NCI-H2171 treated with DMSO at 0.1 percent for 48 hours (cell line): Measurements from ENCODE around the gene RAD51D.
"Not testable (repeated sequence)": the region's sequence is repeated elsewhere in the genome, so short reads cannot be mapped to it uniquely, and the experiment has no call there.

Source experiments
- DNase-seq: peaks from one replicate; lab custom pipeline; 2025; lab: John Stamatoyannopoulos, UW

Gene RAD51D

GRCh38 chr17:35119370-35120165 lies at the start of gene RAD51D:
Gene RAD51D (minus strand): TSS chr17:35119860. CDS start chr17:35119613, 247 bp downstream.
- peak; percentile 83 for DNase-seq

DNA sequence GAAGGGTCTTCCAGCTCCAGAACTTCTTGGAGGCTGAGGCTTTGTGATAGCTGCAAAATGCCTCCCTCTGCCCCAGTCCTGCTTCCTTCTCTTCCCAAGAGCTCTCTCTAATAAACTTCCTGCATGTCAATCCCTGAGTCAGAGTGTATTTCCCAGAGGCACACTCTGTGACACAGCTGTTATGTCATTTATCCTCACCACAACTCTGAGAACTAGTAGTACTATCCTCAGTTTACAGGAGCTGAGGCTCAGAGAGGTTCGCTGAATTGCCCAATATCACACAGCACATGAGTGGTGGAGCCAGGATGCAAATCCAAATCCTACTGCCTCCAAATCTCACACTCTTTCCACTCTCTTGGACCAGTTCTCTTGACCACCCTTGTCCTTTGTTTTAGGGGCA lies 48.0 kb upstream of the RAD51D start:
- no peak for DNase-seq

- no peak for DNase-seq
These were observed 47.4 kb upstream of the RAD51D start for GRCh38 chr17:35167046-35167445.

DNA sequence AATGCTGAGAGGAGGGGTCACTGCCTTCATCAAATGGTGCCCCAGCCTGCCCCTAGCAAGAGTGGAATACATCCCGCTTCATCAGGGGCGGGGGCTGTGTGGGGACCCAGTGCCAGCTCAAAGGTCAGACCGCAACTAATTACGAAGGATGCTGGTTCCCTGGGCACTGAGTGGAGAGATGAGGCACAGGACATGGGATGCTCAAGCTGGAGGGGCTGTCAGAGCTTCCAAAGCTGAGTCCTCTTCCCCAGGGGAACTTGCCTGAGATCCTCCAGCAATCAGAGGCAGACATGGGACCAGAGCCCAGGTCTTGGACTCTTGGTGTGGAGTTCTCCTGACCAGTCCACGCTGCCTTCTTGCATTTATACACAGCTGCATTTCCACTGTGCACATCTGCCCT lies 46.9 kb upstream of the RAD51D start:
- DNase-seq, result no peak

GRCh38 chr17:35164716-35165115 lies 45.1 kb upstream of the RAD51D start:
- DNase-seq, result no peak

GRCh38 chr17:35163886-35164285 lies 44.2 kb upstream of the RAD51D start:
- no peak for DNase-seq

GRCh38 chr17:35162755-35163154 lies 43.1 kb upstream of the RAD51D start:
- no peak for DNase-seq

DNA sequence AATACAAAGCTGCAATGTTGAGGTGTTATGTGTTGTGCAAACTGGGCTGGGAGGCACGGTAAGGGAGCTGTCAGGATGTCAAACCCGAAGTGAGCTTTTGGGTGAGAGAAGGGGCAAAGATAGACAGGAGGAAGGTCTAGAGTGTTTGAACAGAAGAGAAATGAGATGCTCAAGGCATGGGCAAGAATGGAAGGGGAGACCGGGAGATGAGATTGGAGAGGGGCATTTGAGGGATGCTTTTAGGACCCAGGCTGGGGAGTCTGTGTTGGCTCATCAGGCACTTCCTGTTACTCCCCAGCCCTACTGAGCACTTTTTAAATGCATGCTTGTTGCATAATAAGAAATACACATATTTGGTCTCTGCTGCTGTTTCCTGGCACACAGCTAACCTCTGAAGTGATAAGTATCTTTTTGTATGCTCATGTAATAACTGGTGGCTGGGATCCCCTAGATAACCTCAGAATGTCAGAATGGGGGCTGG lies 41.7 kb upstream of the RAD51D start:
- no peak for DNase-seq

GRCh38 chr17:35160354-35161201 lies 40.9 kb upstream of the RAD51D start:
- no peak for DNase-seq

- DNase-seq, result no peak
These were observed 40.3 kb upstream of the RAD51D start for GRCh38 chr17:35159940-35160339.

DNA sequence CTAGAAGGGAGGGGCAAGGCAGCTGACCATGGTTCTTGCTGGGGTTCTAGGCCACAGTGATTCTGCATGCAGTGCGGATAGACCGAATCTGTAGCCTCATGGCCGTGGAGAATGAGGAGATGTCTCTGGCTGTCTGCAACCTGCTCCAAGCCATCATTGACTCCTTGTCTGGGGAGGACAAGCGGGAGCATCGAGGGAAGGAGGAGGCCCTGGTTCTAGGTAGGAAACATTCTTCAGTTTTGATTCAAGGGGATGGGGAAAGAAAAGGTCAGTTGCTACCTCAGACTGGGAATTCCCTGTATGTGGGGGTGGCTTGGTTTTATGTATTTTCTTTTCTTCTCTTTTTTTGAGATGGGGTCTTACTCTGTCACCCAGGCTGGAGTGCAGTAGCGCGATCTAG lies 35.6 kb upstream of the RAD51D start:
- no peak for DNase-seq

DNA sequence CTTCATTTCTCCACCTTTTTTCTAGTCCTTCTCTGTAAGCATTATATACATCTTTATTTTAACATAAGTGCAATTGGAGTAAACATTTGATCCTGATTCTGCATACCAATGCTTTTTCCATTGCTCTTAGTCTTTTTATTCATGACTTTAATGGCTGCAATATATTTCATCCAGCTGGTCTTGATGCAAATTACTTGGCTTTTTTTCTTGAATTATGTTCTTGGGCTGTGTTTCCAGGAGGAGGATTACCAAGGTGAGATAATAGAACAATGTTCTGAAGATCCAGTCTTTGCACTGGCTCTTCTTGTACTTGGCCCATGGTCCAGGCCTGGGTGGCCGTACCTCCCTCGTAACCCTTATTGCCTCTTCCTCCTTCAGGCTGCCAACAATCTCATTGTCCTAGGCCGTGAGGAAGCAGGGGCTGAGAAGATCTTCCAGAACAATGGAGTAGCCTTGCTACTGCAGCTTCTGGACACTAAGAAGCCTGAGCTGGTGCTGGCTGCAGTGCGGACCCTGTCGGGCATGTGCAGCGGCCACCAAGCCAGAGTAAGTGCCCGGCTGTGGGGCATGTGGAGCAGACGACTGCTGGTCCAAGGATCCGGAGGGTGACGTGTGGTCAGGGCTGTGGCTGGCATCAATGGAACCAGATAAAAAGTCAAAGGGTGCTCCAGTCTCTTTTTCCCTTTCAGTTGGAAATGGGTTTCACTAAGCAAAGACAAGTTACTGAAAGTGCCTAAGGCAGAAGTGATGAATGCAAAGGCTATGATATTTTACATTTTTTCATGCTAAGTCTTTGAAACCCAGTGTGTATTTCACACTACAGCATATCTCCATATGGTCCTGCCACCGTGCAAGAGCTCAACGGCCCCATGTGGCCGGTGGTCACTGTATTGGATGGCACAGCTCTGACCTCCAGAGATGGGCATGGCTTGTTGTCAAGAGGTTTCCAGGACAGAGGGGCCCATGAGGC lies 34.8 kb upstream of the RAD51D start:
- no peak for DNase-seq

GRCh38 chr17:35152421-35153140 lies 32.9 kb upstream of the RAD51D start:
- no peak for DNase-seq

DNA sequence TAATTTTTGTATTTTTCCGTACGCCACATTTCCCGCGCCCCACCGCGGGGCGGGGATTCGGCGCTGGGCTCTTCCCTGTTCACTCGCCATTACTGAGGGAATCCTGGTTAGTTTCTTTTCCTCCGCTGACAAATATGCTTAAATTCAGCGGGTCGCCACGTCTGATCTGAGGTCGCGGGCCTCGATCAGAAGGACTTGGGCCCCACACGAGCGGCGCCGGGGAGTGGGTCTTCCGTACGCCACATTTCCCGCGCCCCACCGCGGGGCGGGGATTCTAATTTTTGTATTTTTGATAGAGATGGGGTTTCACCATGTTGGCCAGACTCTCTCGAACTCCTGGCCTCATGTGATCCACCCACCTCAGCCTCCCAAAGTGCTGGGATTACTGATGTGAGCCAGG lies 31.4 kb upstream of the RAD51D start:
- DNase-seq, result not testable (repeated sequence)

- DNase-seq, result no peak
These were observed 30.3 kb upstream of the RAD51D start for GRCh38 chr17:35149941-35150340.

DNA sequence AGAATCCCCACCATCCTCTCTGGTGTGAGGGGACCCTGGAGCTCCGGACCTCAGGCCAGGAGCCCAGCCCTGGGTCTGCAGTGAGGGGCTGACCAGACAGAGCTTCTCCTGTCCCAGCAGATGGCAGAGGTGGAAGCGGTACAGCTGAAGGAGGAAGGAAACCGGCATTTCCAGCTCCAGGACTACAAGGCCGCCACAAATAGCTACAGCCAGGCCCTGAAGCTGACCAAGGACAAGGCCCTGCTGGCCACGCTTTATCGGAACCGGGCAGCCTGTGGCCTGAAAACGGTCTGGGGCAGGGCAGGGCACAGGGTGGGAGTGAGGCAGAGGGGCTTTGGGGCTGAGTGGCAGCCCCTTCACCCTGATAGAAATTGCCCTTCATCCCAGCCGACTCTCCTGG lies 28.5 kb upstream of the RAD51D start:
- DNase-seq, result no peak

DNA sequence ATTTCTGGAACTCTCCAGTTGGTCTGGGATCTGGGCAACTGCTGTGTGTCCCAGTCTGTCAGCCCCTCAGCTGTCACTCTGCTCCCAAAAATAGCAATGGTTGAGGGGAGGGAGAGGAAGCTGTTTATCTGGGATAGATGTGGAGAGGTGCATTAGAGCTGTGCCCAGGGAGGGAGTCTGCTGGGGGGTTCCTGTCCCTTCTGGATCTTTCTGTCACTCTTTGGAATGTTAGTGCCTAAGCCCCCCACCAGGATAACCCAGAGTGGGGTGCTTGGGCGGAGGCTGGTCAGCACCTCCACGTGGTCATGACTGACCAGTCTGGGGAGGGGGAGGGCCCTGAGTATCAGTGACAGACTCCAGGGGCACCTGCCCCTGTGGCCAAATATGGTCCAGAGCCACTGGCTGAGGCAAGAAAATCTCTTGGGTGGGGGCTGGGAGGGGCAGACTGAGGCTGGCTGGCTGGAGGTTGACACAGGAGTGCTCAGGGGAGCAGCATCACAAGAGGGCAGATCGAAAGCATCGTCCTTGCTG lies 27.8 kb upstream of the RAD51D start, which contains the start of gene UNC45B:
Gene UNC45B (plus strand): TSS at position 443 of the 531 bp plus-strand sequence. CDS start 447 bp downstream, outside the sequence.
- no peak for DNase-seq

- DNase-seq, result no peak
These were observed 26.7 kb upstream of the RAD51D start for GRCh38 chr17:35146214-35146833.

GRCh38 chr17:35144840-35145239 lies 25.2 kb upstream of the RAD51D start:
- no peak for DNase-seq

- DNase-seq, result no peak
These were observed 22.8 kb upstream of the RAD51D start for GRCh38 chr17:35142467-35142796.
